NCI-H187 (cell line): ENCODE results near the gene NEK8.
A peak's percentile ranks its signal among the peaks of the same experiment; 100 is the strongest.

Source experiments
- DNase-seq, 2 experiments: peaks; one replicate each; lab custom pipeline; 2025; lab: John Stamatoyannopoulos, UW

Gene NEK8

DNA sequence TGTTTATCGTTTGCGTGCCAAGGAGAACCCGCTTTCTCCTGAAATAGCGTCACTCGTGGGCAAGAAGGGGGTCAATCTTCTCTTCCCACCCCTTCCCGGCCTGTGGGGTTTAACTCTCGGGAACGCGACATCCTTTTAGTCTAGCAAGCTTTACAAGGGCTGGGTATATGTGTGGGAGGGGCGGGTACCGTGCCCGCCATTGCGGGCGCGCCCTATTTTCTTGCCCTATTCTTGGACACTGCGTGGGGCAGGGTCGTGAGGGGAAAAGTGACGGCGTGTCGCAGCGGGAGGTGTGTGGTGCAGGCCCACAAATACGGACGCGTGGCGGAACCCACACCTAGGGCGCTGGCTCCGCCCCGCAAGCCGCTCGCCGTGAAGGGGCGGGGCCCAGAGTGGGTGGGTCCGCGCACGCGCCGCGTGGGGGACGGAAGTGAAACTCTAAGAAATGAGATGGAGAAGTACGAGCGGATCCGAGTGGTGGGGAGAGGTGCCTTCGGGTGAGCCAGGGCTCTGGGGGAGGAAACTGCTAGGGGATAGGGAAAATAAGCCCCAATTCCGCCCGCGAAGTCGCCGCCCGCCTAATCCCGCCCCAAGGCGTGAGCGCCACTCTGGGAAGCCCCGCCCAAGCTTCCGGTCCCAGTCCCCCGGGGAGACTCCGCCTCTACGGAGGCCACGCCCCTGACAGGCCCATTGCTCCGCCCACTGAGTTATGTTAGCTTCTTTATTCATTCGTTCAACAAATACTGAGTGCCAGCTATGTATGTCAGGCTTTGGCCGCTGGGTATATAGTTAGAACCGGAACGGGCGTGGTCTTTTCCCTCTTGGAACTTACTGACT, at the start of gene NEK8:
Gene NEK8, plus strand, starts transcription at position 425 of the 837 bp plus-strand sequence. Its CDS starts 26 bp downstream, at position 451.
- DNase-seq: peak; percentile 80 to 84

DNA sequence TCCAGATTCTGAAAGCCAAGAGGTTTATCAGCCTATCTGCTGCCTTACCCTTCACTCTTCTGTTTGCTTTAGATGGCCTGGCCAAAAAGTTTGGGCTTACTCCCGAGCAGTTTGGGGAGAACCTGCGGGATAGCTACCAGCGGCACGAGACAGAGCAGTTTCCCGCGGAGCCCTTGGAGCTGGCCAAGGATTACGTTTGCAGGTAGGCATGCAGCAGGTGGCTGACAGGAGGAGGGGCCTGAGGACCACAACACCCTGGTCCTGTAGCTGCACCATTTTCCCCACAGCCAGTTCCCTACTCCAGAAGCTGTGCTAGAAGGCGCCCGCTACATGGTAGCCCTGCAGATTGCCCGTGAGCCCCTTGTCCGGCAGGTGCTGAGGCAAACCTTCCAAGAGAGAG, 45.9 kb upstream of the NEK8 start:
- DNase-seq: no peak

DNA sequence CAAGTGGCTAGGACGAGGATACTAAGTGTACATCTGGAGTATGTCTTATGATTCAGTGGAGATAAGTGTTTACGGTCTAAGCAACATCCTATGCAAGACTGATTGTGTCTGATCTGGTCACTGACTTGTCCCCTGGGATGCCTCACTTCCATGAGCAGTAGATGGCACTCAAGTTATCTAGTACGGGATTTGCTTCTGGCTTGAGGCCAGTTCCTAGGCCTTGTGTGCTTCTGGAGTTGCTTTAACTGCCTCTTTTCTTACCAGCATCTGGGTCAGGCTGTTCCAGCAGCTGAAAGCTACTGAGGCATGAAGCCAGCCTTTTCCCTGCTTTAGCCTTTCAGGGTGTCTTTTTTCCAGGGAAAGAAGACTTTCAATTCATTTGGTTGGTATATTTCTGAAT, 43.6 kb upstream of the NEK8 start:
- peak; percentile 75 to 91 for DNase-seq

DNA sequence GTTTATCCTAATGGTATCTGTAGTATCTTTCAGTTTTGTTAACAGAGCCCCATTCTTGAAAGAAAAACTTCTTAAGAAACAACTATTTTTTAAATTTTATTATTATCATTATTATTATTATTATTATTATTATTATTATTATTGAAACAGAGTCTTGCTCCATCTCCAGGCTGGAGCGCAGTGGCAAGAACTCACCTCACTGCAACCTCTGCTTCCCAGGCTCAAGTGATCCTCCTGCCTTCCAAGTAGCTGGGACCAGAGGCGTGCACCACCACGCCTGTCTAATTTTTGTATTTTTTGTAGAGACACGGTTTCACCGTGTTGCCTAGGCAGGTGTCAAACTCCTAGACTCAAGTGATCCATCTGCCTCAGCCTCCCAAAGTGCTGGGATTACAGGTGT, 43.2 kb upstream of the NEK8 start:
- no peak for DNase-seq

DNA sequence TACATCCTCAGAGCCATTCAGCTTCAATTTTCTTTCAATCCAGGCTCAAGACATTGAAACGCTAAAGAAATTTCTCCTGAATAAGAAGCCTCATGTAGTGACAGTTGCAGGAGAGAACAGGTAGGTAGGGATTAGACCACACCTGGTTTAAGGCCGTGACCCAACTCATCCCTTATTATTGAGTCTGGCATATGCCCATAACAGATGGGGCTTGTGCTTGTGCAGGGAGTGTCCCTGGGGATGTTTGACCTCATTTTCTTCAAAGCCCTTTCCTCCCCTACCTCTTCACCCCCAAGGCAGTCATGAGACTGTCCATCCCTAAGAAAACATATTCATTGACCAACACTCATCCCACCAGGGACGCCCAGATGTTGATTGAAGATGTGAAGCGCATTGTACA, 42.3 kb upstream of the NEK8 start:
- DNase-seq: no peak

DNA sequence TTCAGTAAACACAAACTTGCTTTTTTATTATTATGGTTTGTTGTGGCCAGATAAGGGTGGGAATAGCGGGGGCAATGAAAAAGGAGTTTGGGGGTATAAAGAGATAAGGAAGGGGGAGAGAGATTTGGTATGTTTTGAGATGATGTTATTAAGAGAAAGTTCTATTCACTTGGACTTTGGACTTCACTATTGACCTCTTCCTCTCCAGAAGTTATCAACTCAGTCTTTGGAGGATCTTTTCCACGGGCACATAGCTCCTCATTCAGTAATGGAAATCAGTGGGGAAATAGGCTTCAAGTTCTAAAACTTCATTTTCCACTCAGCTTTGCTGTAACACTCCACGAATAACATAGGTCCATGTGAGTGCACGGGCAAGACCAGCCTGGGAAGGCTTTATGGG, 40.1 kb upstream of the NEK8 start:
- DNase-seq: no peak

DNA sequence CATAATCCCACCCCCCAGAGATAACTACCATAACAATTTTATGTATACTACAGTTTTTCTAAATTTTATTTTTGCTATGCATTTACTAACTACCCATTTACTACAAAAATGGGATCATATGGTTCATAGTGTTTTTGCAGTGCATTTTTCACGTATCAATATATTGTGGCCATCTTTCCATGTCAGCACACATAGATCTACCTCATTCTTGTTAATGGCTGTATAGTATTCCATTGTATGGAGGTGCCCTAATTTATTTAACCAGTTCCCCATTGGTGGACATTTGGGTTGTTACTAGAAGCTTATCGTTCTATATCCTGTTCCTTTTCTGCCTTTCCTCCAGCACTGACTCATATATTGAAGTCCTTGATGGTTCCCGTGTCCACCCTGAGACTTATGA, 39.6 kb upstream of the NEK8 start:
- no peak for DNase-seq

DNA sequence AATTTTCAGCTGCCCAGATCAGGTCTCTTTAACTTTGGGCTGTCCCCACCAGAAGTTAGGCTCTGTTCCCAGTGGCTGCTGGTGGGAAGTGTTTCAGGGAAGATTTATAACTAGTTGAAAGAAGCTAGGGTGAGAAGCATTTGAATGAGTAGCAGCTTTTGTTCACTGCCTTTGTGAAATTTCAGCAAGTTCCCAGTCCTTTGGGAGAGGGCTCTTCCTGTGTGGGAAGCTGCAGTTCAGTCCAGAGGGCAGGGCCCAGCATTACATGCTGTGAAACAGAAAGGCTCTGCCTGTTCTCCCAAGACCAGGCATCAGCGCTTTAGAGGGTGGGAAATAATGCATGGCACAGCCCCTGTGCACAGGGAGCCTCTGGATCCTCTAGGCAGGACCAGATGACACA, 34.7 kb upstream of the NEK8 start:
- no peak for DNase-seq

DNA sequence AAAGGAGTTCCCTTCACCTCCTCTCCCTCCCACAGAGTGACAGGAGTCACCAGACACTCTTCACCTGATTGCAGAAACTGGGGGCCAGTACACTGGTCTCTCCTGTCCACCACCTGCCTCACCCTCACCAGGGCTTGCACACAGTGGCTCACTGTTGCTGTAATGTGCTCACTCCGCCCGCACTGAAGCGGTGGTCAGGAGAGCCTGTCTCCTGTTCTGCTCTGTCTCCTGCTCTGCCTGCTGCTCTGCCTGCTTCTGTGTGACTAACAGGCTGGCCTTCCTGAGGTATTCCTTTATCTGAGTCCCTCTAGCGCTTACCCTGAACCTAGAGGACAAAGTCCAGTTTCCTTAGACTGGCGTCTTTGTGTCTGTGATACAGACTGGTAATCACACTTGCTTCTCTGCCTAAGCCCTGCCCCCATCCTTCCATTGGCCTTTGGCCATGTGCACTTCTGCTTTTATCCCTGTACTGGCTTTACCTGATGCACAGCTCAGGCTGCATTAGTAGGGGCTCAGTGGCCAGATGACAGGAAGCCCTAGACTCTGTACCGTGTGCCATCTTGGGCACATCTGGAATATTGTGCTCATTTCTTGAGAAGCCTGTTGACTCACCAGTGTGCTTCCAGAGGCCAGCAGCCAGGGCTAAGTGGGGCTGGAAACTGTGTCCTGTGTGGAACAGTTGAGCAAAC, 30.2 kb upstream of the NEK8 start:
- no peak for DNase-seq

DNA sequence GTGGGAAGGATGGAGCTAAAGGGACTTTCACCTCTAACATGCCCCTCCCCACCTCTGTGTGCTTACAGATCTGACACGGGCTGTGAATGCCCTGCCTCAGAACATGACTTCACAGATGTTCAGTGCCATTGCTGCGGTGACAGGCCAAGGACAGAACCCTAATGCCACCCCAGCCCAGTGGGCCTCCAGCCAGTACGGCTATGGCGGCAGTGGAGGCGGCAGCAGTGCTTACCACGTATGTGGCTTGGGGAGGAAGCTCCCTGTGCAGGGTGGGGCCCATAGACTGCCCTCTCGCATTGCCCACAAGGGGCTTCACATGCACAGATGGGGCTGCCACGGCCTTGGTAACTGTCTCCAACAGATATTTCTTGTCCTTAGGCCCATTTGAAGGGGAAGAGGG, 28.3 kb upstream of the NEK8 start:
- DNase-seq: no peak

DNA sequence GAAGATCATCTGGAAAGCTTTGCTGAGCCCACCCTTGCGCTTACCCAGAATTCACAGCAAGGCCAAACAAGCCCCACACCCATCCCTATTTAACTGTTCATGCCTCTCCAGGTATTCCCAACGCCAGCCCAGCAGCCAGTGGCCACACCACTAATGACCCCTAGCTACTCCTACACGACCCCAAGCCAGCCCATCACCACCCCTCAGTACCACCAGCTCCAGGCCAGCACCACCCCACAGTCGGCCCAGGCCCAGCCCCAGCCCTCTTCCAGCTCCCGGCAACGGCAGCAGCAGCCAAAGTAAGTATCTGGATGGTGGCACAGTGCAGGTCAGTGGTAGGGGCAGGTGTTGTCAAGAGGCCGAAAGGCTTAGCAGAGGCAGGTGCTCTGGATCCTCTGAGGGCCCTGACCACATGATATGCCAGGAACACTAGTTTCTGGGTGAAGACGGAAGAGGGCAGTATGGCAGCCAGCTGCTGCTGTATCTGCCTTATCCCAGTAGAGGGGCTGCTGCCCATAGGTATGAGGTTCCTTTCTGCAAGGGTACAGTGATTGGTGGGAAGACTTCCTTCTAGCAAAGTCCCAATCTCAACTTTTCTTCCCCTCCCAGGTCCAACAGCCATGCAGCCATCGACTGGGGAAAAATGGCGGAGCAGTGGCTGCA, 27.6 kb upstream of the NEK8 start:
- no peak for DNase-seq

DNA sequence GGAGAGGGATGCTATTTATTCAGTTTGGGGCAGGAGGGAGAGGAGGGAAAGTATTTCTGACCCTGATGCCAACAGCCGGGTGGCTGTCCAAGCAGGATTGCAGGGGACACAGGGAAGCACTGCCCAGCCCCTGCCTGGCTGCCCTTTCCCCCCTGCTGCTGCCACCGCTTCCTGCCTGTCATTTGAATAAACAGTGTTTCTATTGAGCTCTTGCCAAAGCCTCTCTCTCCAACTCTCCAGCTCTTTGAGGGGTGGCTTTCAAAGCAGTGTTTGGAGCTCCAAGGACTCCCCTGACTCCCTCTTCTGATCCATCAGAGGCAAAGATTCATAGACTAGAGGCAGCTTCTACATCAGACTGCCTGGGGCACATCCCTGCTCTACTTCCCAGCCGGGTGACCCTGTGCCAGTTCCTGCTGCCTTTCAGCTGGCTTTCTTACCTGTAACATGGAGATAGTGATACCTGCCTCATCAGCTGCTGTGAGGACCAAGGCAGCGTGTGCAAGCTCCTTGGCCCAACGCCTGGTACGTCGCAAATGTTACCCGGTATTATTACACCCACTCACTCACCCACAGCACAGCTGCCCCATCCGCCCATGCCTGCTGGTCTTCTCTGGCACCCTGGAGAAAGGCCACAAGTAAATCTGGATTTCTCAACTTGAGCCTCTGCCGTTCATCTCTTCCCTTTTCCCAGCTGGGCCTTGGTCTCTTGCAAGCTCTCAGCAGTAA, 26.4 kb upstream of the NEK8 start:
- DNase-seq: no peak

DNA sequence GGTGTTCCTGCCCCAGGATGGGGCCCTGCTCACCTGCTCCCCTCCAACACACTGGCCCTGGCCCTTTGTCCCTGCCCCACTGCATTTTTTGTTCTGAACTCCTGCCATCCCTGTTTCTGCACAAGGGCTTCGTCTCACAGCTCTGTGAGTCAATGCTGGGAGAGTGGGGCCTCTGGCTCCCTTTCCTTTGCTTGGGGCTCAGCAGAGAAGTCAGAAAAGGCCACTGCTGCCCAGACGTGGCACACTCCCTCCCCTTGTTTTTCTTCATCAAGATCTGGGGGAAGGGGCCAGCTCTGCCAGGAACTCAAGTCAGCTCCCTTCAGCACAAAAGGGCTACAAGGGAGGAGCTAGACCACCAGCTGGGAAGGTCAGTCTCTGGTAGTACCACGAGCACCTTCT, 25.8 kb upstream of the NEK8 start:
- no peak for DNase-seq

DNA sequence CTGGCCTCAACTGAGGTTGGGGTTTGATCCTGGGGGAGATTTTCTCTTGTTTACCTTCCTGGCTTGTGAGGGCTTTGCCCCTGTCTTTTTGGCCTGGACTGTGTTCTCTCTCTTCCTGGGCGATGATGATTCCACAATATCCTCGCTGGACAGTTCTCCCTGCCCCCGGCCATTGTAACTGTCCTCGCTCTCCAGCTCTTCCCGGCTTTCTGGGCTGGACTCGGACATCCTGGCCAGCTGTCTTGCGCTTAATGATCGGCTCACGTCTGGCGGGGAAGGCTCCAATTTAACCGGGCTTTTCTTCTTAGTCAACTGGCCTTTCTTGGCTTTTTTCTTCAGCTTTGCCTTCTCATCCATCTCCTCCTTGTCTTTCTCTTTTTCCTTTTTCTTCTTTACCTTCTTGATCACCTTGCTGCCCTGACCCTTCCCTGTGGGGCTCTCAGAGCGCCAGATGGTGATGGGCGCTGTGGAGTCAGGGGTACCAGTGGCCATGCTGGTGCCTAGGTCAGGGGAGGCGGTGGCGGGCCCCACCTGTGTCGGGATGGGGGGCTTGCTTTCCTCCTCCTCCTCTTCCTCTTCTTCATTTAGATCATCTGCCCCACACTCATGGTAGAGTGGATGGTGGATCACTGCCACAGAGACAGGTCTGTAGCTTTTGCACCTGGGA, 24.9 kb upstream of the NEK8 start:
- no peak for DNase-seq

DNA sequence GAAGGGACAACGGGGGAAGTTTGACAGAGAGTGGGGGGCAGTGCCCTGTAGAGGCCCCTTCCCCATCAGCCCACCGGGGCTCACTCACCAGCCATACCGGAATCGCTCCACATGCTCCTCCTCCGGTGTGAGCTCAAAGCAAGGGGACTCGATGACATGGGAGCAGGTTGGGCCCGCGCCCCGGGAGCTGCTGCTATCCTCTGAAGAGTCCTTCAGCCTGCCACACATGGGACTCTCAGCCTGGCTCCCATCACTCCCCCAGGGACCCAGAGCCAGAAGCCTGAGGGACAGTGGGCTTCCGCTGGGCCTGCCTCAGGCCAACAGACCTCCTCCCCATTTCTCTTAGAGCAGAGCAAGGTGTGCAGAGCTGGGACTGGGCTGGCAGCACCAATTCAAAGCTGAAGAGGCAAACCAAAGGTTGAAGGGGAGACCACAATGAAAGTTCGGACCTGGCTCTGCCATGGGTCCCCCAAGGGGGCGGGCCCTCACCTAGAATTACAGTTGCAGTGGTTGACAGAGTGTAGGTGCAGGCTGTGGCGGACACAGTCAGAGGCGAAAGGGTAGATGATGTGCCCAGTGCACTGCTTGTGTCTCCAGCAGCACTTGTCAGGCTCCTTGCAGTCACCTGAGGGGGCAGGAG, 24.2 kb upstream of the NEK8 start:
- DNase-seq: no peak

DNA sequence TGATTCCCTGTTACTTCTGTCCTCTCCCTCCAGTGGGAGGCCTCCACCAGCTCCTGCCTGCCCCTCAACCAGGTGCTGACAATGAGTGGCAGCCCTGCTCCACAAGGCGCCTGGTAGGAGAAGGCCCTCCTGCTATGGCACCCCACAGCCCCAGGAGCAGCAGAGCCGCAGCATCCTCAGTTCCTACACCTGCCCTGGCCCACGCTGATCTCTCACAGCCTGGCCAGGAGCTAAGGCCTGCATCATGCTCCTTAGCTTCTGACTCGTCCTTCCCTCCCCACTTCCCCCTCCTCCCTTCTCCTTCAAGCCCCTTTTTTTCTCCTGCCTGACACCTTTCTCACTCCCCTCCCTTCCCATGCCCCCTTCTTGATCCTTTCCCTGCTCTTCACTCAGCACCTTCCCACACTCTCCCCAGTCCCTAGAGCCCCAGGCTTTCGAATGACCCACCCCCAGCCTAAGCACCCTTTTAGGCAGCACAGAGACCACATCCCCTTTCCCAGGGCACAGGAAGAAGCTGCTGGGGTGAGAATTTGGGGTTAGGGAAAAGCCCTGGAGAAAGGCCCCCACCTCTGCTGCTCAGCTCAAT, 23.4 kb upstream of the NEK8 start:
- no peak for DNase-seq

DNA sequence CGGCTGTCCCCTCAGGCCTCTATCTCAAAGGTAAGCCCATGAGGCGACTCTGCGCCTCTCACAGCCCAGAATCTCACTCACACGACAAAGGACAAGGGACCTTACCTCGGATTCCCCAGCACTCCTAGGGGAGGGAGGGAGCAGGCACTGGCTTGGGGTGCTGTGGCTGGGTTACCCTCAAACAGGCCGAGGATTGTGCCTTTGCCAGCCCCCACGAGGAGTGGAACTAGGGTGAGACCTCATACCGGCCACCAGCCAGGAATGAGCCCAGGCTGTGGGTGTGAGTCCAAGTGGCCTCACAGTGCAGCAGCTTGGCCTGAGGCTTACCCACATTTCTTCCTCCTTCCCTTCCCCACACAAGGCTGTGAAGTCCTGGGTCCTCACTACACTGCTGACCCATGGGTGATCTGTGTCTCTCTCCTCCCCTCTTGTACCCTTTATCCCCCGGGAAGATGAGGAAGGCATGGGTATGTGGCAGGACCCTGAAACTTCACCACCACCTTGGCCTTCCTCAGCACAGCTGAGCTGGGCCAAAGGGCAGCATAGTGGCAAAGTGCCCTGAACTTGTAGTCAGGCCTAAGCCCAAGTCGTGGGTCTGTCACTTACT, 22.8 kb upstream of the NEK8 start:
- DNase-seq: no peak

DNA sequence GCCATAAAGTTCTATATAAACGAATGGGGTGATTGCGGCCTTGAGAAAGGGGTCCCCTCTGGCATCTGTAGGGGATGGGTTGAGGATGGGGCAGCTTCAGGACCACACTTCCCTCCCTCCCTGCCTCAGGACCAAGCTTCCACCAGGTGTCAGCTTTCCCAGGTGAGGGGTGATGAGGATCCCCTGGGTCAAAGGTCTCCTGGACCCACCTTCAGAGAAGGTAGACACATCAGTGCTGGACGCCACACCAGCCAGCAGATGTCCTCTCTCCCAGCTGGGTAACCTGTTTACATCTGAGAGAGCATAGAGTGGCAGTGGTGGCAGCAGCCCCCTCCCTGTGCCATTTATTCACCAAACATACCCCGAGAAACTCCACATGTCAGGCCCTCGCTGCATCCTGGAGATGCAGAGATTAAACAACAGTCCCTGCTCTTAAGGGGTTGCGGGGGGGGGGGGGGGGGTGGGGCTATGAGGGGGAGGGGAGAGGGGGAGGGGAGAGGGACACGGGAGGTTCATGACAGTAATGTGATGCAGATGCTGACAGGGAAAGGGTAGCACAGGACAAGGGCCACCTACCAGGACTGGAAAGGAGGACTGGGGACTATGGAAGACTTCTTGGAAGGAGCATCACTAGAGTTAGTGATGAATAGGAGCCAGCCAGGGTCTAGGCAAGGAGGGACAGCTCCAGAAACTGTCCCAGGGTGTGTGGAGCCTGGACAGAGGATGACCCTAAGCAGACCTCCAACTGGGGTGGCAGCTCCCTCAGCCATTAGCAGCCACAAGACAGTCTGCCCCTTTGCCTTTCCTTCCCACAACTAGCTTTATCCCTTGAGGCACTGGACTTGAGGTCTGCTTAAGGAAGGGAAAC, 21.9 kb upstream of the NEK8 start:
- DNase-seq: no peak

DNA sequence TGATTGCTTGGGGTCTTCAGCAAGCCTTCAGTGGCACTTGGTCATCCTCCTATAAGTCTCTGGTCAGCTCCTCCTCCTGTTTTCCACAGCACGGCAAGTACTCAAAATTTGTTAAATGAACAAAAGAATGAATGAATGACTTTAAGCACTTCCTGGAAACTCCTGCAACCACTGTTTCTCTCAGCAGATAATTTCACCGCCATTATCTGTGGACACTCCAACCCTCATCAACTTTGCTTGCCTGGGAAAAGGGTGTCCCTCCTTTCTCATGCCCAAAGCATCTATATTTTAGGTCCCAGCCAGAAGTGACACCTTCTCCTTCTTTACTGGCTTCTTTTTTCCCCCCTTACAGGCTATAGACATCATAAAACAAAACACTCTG, 21.3 kb upstream of the NEK8 start:
- DNase-seq: no peak
